Stomach (tissue), 9 donors: ENCODE measurements around the gene MBLAC1. TPM values are rescaled to one million over a fixed set of nuclear protein-coding genes. Genes with fewer than 3 reads are reported as not detected.

Experiments used
- DNase-seq, 2 donors: peaks; one replicate each; pipeline versions ENCODE4 v3.0.0 to v3.0.0-alpha.2; 2013 to 2019
- H3K27ac ChIP-seq, 5 donors: fragments of 200-600 bp in 4 of 5; sonication (generic) in 4 of 5; one replicate each; pipeline ENCODE4 v1.5.1; 2013 to 2019; ENCODE audit warnings: mild to moderate bottlenecking in 1 of 5, moderate library complexity in 1 of 5
- H3K27me3 ChIP-seq, 3 donors: fragments of 200-600 bp; sonication (generic); one replicate each; pipeline ENCODE4 v1.5.1; 2017 to 2019; ENCODE audit warnings: mixed run types in 1 of 3
- H3K36me3 ChIP-seq, 4 donors: fragments of 200-600 bp; sonication (generic); 1 replicate in 3 of 4; 2 replicates in 1 of 4; pipeline ENCODE4 v1.5.1; 2016 to 2019
- H3K4me1 ChIP-seq, 4 donors: fragments of 200-600 bp; sonication (generic); one replicate each; pipeline ENCODE4 v1.5.1; 2016 to 2019
- H3K4me3 ChIP-seq, 4 donors: fragments of 200-600 bp; sonication (generic) in 3 of 4; one replicate each; pipeline ENCODE4 v1.5.1; 2016 to 2019; ENCODE audit warnings: mild to moderate bottlenecking in 1 of 4
- H3K9me3 ChIP-seq, 4 donors: fragments of 200-600 bp; sonication (generic); one replicate each; pipeline ENCODE4 v1.5.1; 2016 to 2019
- CTCF ChIP-seq, 7 experiments: fragments of 450-650 bp in 4 of 7; fragments of 200-600 bp in 3 of 7; sonication (generic) in 3 of 7; IDR thresholded peaks; one replicate each; pipeline ENCODE4 v1.5.1; 2016 to 2019; ENCODE audit warnings: antibody characterized with exemption in 7 of 7, control low read depth in 2 of 7, mild to moderate bottlenecking in 1 of 7
- EP300 ChIP-seq: sonication (generic); formaldehyde crosslinking; IDR thresholded peaks from one replicate; pipeline ENCODE4 v1.6.1; 2017; ENCODE audit warnings: antibody characterized with exemption
- POLR2A ChIP-seq, 4 donors: fragments of 450-650 bp; IDR thresholded peaks; one replicate each; pipeline ENCODE4 v1.6.1; 2016; ENCODE audit warnings: antibody characterized with exemption in 4 of 4, control low read depth in 2 of 4, mild to moderate bottlenecking in 1 of 4, moderate library complexity in 1 of 4
- POLR2AphosphoS5 ChIP-seq, 3 donors: sonication (generic); formaldehyde crosslinking; IDR thresholded peaks; one replicate each; pipeline ENCODE4 v1.6.1; 2016; ENCODE audit warnings: antibody characterized with exemption in 3 of 3
- WGBS, 5 donors: extraction: QIAGEN DNeasy Blood & Tissue Kit in 3 of 5; methylation state at CpG; one replicate each; pipeline versions ENCODE4 v1.1.5 to v1.1.7; 2013 to 2018; 5-methylcytosine and 5-hydroxymethylcytosine counted together
- intact Hi-C: fragments of 100-400 bp; cut with DNase I; formaldehyde crosslinking; loops from one replicate; pipeline ENCODE4 v1.15.1; 2023; ENCODE audit warnings: low total_unique reads
- polyA plus RNA-seq, 3 donors: library from polyadenylated mRNA; stranded (reverse); fragments of 200-250 nt; gene quantifications; one replicate each; pipeline ENCODE4 v1.2.3, GENCODE V29; 2013
- total RNA-seq, 5 donors: library from RNA; depleted of rRNA; stranded (reverse); fragments of >200 nt; gene quantifications; one replicate each; pipeline versions ENCODE4 v1.1.0 to v1.2.3, GENCODE V29; 2014 to 2016
- donor health status: healthy with polysubstance abuse.
- donor health status: Bipolar disorder and iron deficiency.
- donor health status: healthy.

The MBLAC1 gene
- total and polyA plus RNA-seq, 8 donors: 1.3 to 6.1 (median 1.7) TPM; not detected in 3

GRCh38 chr7:100148559-100149328 is 22.0 kb downstream of the MBLAC1 start, which contains the start of gene LAMTOR4:
LAMTOR4 (plus strand) TSS chr7:100148918; CDS start chr7:100148973, 55 bp downstream.
- peak; percentile 99 to 100 for DNase-seq
- Histone ChIP-seq H3K4me1 (peaks cover 7 to 64% (median 28%) of the 10 kb centered on the region in 4 donors), H3K36me3 (peaks cover 7 to 28% (median 19%) of the 10 kb centered on the region in 4 donors), H3K4me3 (peak within 1 kb of the TSS; percentile 77 to 93 (median 80)), H3K27me3 (no peaks in the 10 kb centered on the region), H3K9me3 (no peaks in the 10 kb centered on the region), H3K27ac (peak within 1 kb of the TSS; percentile 84 to 96 (median 90))
- TF ChIP-seq POLR2AphosphoS5 (IDR thresholded peaks at IDR 0.05) (peak; percentile 70 to 94 (median 88)), EP300 (no peak), POLR2A (IDR thresholded peaks at IDR 0.05) (peak in 1 of 4 donors; percentile 61)
- WGBS, 5 donors: 0 to 1% (median 0%) methylated on average over 39 to 46 of the region's 46 CpGs
- intact Hi-C loops: no loop called here

DNA sequence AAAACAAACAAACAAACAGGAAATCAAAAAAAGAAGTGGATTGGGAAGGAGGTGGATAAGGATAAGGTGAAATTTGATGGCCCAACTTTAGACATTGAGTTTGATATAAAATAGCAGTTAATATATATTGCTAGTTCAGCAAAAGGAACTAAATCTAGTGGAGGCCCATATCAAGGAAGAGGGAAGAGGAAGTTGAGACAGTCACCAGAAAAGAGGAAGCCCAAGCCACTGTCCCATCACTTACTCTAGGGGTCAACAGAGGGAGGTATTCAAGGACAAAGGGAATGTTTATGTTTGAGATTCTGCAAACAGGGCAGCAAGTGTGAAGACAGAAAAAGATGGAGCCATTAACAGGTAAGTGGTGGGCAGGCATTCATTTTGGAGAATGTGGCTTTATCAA is 25.6 kb downstream of the MBLAC1 start:
- H3K27me3 ChIP-seq: no peaks in the 10 kb centered on the region
- TF ChIP-seq POLR2A (IDR thresholded peaks at IDR 0.05): no peak
- peaks cover 15 to 93% (median 60%) of the 10 kb centered on the region in 4 donors for H3K4me1 ChIP-seq
- no peak for DNase-seq
- intact Hi-C loops: no loop called here
- no peaks in the 10 kb centered on the region for H3K9me3 ChIP-seq
- no peak overlapping the region for H3K4me3 ChIP-seq
- H3K27ac ChIP-seq: peak overlapping the region in 3 of 5 donors; percentile 26 to 65 (median 38)
- H3K36me3 ChIP-seq: peaks cover 31 to 63% (median 51%) of the 10 kb centered on the region in 4 donors

- Histone ChIP-seq H3K4me3 (no peak overlapping the region), H3K36me3 (peaks cover 31 to 63% (median 51%) of the 10 kb centered on the region in 4 donors), H3K9me3 (no peaks in the 10 kb centered on the region), H3K4me1 (peaks cover 20 to 93% (median 64%) of the 10 kb centered on the region in 4 donors), H3K27me3 (no peaks in the 10 kb centered on the region), H3K27ac (peak overlapping the region in 3 of 5 donors; percentile 26 to 65 (median 38))
- WGBS, 5 donors: 87 to 93% (median 91%) methylated on average over 17 to 18 of the region's 18 CpGs
- intact Hi-C loops: no loop called here
- no peak for DNase-seq
- no peak for TF ChIP-seq EP300
- no peak for TF ChIP-seq POLR2AphosphoS5 (IDR thresholded peaks at IDR 0.05)
- no peak for TF ChIP-seq CTCF (IDR thresholded peaks at IDR 0.05)
- no peak for TF ChIP-seq POLR2A (IDR thresholded peaks at IDR 0.05)
Observed at GRCh38 chr7:100152937-100153666, 26.3 kb downstream of the MBLAC1 start.

DNA sequence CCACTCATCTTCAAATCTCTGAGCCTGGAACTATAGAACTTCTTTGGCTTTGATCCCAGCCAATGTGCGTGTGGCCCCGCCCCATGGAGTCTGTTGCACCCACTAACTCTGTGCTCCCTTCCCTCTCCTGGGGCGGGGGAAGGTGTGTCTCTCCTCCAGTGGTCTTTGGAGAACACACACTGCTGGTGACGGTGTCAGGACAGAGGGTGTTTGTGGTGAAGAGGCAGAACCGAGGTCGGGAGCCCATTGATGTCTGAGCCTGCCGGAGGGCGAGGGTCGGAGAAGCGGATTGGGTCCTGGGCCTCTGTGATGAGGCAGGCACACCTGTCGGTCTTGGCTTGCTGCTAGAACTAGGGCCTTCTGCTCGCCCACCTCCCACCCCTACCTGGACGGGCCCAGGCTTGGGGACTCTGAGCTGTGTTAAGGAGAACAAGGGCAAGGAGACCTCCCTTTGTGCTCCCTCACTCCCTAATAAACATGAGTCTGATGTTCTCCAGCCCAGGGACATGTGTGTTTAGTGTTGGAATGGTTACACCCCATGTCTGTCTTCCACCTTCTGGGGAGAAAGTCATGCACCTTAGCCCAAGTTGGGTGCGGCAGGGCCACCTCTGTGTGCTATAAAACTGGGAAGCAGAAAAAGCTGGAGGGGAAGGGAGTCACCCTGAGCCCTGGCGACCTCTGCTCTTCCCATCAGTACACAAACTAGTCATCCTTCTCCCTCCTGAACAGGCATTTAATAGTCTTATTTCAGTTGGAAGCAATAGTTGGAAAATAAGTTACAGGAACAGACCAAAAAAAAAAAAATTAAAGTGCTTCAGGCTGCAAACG is 27.2 kb downstream of the MBLAC1 start:
- Histone ChIP-seq H3K4me1 (peaks cover 20 to 93% (median 66%) of the 10 kb centered on the region in 4 donors), H3K9me3 (no peaks in the 10 kb centered on the region), H3K36me3 (peaks cover 31 to 63% (median 51%) of the 10 kb centered on the region in 4 donors), H3K27me3 (no peaks in the 10 kb centered on the region), H3K4me3 (no peak overlapping the region), H3K27ac (peak overlapping the region; percentile 26 to 65 (median 52))
- peak in 1 of 2 donors; percentile 65 for DNase-seq
- WGBS, 5 donors: 67 to 73% (median 70%) methylated on average over 14 to 16 of the region's 16 CpGs
- no peak for TF ChIP-seq CTCF (IDR thresholded peaks at IDR 0.05)
- TF ChIP-seq EP300: no peak
- TF ChIP-seq POLR2A (IDR thresholded peaks at IDR 0.05): no peak
- TF ChIP-seq POLR2AphosphoS5 (IDR thresholded peaks at IDR 0.05): no peak
- intact Hi-C loops: no loop called here
